ENCODE results near the gene IFNA10.
"Not testable (repeated sequence)": the region's sequence is repeated elsewhere in the genome, so short reads cannot be mapped to it uniquely, and the experiment has no call there.

Gene IFNA10

DNA sequence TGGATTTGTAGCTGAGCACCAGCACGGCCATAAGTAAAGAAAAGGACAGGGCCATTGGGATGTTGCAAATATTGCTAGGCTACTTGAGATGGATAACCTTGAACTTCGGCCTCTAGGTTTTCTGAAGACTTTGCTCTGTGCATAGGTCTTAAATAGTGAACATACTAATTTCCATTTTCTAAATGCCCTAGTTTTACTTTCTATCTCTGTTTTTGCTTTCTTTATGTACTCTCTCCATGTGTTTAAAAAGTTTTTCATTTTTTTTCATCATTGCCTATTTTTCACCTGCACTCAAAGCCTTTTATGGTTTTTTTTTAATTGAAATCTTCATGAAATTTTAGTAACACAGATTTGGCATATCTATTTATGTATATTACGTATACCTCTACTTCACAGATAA, at the start of gene IFNA10:
Gene IFNA10, minus strand, starts transcription at position 101 of the 400 bp plus-strand sequence. Its CDS starts 46 bp downstream, at position 55.
- not testable (repeated sequence) for H3K4me3 ChIP-seq (replicated peaks; ENCODE audit: low read depth, low read length); DNase-seq (ENCODE audit: extremely low read depth, low read depth)

DNA sequence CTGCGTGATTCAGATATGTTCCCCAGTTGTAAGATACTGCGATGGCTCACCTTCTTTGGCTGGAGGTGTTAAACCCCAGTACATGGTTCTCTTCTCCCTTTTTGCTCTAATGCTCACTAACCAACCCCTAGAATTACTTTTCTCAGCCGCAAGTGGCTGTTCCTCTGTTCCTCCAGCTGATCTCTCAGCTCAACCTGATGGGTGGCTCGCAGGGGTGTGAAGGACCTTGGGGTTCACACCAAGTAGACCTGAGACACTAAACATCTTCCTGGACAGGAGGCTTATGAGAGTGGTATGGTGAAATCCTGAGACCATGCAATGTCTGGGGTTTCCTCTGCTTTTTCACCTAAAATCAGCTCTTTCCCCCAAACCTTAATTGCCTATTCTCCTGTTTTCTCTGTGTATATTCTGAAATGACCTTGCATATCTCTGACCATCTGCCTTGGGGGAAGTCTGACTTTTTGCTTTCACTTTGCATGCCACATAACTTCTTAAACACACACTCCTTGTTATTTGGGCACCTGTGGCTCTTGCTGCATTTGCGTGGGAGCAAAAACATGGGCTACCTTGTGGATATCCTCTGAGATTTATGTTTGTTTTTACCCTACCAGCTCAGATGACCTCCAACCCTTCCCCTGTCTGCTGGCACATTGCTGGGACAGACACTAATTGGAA, 48.7 kb upstream of the IFNA10 start:
- no peak overlapping the region for H3K4me3 ChIP-seq (replicated peaks; ENCODE audit: low read depth, low read length)
- DNase-seq (ENCODE audit: extremely low read depth, low read depth) = no peak
- TF ChIP-seq CTCF (IDR thresholded peaks at IDR 0.05; ENCODE audit: low read depth, low read length, missing control alignments) = no peak

GRCh38 chr9:21252721-21253547, 46.0 kb upstream of the IFNA10 start:
- no peak for DNase-seq (ENCODE audit: extremely low read depth, low read depth)
- TF ChIP-seq CTCF (IDR thresholded peaks at IDR 0.05; ENCODE audit: low read depth, low read length, missing control alignments) = peak; percentile 36
- H3K4me3 ChIP-seq (replicated peaks; ENCODE audit: low read depth, low read length) = no peak overlapping the region

GRCh38 chr9:21251638-21252037, 44.7 kb upstream of the IFNA10 start:
- H3K4me3 ChIP-seq (replicated peaks; ENCODE audit: low read depth, low read length) = no peak overlapping the region
- DNase-seq (ENCODE audit: extremely low read depth, low read depth) = no peak
- TF ChIP-seq CTCF (IDR thresholded peaks at IDR 0.05; ENCODE audit: low read depth, low read length, missing control alignments) = no peak

- no peak overlapping the region for H3K4me3 ChIP-seq (replicated peaks; ENCODE audit: low read depth, low read length)
- no peak for TF ChIP-seq CTCF (IDR thresholded peaks at IDR 0.05; ENCODE audit: low read depth, low read length, missing control alignments)
- DNase-seq (ENCODE audit: extremely low read depth, low read depth) = no peak
Observed at GRCh38 chr9:21251190-21251589, 44.2 kb upstream of the IFNA10 start.

DNA sequence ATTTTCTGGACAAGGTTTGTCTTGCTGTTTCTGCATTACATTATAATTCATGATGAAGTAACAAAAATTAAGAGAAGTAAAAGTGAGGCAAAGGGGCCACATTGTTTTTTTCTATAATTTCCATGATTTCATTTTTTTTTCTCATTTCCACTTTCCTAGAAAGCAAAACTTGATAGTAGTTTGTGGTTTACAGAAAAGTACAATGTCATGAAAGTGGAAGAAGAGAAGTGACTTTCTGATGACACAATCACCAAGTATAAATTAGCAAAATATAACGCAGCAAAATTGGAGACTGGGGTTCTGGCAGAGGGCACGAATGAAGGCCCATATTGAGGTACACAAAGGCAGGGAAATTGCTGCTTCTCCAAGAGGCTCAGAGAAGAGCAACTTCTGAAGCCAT, 37.9 kb upstream of the IFNA10 start:
- no peak for DNase-seq (ENCODE audit: extremely low read depth, low read depth)
- no peak overlapping the region for H3K4me3 ChIP-seq (replicated peaks; ENCODE audit: low read depth, low read length)
- TF ChIP-seq CTCF (IDR thresholded peaks at IDR 0.05; ENCODE audit: low read depth, low read length, missing control alignments) = no peak

DNA sequence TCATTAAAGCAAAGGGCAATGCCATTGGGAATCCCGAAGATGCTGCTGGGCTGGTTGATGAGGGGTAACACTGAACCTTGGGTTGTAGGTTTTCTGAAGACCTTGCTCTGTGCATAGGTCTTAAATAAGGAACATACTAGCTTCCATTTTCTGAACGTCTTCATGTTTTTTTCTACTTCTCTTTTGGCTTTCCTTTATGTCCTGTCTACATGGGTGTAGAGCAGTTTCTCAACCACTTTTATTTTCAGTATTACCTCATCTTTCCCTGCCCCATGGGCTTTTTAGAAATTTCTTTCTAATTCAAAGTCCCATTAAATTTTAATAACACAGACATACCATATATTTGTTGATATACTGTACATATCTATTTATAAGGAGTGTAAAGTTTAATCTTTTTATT, 33.0 kb upstream of the IFNA10 start, which contains the start of gene IFNA14:
Gene IFNA14, minus strand, starts transcription at position 95 of the 400 bp plus-strand sequence. Its CDS starts 70 bp downstream, at position 25.
- H3K4me3 ChIP-seq (replicated peaks; ENCODE audit: low read depth, low read length) = no peak within 1 kb of the TSS
- DNase-seq (ENCODE audit: extremely low read depth, low read depth) = no peak
- TF ChIP-seq CTCF (IDR thresholded peaks at IDR 0.05; ENCODE audit: low read depth, low read length, missing control alignments) = no peak

GRCh38 chr9:21236360-21236714, 29.4 kb upstream of the IFNA10 start:
- not testable (repeated sequence) for DNase-seq (ENCODE audit: extremely low read depth, low read depth); H3K4me3 ChIP-seq (replicated peaks; ENCODE audit: low read depth, low read length)

Measured in HFF-Myc (cell line).